Stimulated activated CD8-positive, alpha-beta memory T cell treated with anti-CD3 and anti-CD28 coated beads, Interleukin-7, amount 100 ng/mL, for 24 hours (primary cell): ENCODE measurements around the gene BUB1B.

Experiments
- DNase-seq: peaks from one replicate; pipeline ENCODE4 v3.0.0-alpha.2; 2020; ENCODE audit warnings: low read depth

The BUB1B gene

DNA sequence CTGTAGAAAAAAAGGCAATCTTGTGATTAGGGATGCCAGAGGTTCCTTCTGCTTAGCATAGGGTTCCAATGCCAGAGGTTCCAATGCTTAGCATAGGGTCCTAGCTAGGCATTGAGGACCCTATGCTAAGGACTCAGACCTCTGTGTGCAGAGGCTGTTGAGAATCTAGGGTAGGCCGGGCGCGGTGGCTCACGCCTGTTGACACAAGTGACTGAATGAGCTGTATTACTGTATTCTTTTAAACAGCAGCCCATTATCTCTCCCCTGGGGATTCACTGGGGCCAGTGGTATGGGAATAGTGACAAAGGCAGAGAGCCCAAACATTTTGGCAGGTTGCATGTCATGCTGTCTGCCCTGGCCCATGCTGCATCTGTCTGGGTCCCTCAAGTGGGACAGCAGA is 94.2 kb downstream of the BUB1B start:
- no peak for DNase-seq

DNA sequence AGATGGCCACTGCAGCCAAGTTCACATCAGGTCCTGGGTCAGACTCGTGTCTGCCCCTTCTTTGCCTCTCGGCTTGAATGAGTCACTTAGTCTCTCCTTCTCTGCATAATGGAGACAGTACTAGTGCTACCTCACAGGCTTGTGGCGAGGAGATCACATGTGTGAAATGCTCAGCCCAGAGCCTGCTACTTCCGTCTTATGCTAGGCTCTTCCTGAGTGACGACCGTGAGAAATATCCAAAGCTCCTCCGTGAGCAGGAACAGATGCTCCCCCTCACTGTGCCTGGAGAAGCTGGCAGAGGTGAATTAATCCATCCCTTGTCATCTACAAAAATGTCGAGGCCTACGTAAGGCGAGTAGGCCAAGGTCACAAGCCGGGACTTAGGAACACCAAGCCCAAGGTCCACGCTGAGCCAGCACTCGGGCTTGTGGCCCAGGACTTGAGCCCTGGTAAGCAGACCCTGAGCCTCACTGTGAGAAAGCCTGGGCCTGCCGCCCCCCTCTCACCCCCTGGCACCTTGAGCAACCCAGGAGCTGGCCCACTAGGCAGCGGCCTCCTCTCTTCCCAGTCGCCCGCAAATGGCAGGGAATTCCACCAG is 95.9 kb downstream of the BUB1B start:
- DNase-seq = no peak

DNA sequence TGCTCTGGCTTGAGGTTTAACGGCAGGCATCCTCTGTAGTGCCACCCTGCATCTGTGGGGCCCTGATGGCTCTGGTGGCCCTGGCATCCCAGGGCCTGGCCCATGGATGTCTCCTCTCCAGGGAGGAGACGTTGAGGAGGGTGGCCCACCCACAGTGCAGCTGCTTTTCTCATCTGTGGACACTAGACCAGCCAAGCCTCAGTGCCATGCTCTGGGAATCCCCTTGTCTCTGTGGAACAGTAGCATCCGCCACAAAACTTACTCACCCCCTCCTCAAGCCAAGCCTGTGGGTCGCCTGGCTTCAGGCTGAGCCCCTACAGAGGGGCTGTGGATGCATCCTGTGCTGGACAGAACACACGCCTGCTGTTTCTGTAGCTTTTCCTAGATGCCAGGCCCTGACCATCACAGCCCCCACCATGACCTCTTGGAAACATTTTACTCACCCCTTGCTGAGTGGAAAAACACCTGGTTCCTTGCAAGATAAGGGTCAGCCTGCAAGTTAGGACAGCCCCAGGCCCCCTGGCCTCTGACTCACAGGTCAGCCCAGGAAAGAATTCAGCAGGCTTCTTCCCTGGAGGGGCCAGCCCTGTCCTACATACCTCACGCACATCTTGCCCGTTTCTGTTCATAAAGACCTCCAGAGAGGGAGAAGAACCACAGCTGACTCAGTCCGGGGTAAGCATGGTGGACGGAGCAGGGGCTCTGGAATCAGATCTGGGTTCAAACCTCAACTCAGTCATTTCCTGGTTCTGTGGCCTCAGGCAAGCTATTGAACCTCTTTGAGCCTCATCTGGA is 97.0 kb downstream of the BUB1B start:
- no peak for DNase-seq

DNA sequence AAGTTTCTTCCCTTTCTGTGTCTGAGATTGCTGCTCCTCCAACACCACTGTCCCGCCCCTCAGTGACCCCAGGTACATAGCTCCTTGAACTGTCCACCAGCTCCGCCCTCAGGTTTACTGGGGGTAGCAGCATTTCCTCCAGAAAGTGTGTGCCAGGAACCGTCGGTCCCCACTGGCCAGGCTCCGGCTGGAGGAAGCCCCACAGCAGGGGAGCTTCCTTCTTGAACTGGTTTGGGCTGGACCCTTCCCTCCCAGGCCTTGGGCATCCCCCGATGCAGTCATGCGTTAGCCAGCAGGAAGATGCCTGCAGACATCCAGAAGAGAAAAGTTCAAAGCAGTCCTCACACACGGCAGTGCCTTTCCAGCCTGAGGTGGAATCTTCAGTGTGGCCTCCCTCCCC is 97.7 kb downstream of the BUB1B start:
- no peak for DNase-seq

DNA sequence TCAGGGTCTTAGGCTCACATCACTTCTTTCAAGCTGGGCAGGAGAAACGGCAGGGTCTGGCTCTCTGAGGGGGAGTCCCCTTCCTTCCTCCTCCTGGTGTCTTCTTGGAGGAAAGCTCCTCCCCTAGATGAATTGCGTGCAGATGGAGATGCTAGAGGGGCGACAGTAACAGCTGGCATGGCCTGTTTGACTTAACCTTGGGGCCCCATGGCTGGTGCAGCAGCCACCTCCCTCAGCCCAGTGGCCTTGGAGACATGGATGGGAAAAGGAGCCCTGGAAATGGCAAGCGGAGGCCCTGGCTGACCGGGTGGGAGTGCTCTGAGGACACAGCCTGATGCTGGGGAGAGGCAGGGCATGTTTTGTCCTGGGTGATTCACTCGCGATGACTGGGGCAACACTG is 98.2 kb downstream of the BUB1B start:
- DNase-seq = no peak

DNA sequence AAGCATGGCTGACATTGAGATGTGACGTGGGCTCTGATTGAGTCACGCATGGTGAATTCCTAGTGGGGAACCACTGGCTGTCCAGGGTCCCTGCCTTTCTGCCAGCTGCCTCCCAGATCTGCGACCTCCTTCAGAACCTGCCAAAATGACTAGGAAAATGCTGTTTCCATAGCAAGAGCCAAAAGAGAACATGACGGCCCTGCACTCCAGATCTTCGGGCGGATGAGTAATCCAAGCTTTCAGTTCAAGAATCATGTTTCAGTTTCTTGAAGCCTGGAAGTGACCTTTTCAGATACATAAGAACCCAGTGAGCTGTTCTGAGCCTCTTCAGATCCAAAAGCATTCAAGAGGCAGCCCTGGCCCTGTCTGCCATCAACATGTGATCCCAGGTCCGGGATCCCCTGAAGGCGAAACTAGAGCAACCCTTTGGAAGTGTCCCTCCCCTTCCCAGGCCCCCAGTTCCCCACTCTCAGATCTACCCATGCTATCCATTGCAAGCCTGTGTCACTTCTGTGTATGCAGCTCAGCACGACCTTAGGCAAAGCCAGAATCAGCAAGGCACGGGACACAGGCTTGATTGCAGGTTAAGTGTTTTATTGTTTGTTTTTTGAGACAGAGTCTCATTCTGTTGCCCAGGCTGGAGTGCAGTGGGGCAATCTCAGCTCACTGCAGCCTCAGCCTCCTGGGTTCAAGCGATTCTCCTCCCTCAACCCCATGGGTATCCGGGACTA is 102.3 kb downstream of the BUB1B start:
- DNase-seq = no peak

DNA sequence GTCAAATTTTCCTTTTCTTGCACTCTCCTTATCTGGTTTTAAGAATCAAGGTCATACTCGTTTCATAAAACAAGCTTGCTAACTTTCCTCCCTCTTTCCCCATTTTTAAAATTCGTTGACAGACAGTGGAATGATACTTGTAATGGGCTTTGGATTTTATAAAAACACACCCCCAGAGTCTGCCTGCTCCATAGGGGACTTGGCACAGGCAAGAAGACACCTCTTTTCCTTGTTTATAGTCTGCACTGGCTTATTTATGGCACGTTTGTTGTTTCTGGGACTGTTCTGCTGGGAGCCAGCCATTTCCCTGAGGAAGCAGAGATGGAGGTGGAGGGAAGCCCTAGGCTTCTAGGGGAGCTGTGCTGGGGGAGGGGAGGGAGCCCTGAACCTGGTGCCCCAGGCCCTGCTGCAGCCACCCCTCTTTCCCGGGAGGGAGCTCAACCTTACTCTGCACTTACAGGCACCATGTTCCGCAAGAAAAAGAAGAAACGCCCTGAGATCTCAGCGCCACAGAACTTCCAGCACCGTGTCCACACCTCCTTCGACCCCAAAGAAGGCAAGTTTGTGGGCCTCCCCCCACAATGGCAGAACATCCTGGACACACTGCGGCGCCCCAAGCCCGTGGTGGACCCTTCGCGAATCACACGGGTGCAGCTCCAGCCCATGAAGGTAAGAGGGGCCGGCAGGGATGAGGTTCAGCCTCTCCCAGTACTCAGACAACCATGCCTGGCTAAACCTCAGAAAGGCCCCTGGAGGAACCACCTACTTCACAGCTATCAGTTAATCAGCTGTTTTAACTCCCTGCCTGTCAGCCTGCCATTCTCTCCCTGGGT is 103.7 kb downstream of the BUB1B start:
- no peak for DNase-seq

DNA sequence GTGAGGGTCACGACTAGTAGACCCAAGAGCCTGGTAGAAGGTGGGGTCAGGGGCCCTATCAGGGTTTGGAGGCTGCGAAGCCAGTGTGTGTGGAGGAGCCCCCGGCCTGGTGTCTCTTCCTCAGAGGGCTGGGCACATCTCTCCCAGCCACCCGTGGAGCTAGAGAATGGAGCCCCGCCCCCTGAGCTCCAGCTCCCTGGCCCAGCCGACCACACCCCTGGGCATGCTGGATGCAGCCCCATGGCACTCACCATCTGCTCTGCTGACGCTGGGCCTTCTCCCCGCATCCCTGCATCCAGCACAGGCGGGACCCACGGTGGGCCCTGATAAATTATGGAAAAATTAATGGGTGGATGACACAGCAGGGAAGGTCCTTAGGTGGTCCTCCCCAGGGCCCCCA is 104.5 kb downstream of the BUB1B start:
- no peak for DNase-seq

DNA sequence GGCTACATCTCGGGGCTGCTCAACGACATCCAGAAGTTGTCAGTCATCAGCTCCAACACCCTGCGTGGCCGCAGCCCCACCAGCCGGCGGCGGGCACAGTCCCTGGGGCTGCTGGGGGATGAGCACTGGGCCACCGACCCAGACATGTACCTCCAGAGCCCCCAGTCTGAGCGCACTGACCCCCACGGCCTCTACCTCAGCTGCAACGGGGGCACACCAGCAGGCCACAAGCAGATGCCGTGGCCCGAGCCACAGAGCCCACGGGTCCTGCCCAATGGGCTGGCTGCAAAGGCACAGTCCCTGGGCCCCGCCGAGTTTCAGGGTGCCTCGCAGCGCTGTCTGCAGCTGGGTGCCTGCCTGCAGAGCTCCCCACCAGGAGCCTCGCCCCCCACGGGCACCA is 105.0 kb downstream of the BUB1B start:
- no peak for DNase-seq

DNA sequence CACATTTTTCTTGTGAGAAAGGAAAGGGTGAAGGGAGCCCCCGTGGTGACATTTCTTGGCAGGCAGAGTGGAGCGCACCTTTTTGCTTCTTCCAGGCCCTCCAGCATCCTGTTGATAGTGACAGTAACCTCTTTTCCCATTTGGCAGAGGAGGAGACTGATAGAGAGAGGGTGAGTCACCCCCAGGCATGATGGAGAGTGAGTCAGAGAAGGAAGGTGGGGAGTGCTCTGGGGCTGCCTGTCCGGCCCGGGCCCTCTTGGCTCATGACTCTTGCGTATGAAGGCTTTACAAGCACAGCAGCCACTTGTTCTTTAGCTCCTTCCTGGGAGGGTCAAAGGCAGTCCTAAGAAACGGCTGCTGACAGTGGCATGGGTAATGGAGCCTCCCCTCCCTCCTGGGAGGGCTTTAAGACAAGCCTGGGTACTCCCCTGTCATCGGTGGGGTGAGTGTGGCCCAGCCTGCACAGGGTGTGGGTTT is 106.0 kb downstream of the BUB1B start:
- no peak for DNase-seq

DNA sequence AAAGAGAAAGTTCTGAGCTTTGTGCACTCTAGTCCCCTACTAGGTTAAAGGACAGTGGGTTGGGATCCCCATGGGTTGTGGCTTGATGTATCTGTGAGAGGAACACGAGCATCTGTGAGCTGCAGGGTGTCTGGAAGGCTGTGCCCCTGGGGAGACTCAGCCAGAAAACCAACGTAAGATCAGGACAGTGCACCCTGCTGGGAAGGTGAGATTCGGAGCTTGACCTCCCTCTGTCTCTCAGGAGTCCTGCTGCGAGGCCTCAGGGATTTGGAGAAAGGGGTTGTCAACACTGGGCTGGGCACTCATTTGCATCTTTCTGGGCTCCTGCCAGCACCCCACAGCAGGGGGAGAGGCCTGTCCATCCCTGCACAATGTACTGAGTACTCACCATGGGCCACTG is 106.8 kb downstream of the BUB1B start:
- DNase-seq = no peak

DNA sequence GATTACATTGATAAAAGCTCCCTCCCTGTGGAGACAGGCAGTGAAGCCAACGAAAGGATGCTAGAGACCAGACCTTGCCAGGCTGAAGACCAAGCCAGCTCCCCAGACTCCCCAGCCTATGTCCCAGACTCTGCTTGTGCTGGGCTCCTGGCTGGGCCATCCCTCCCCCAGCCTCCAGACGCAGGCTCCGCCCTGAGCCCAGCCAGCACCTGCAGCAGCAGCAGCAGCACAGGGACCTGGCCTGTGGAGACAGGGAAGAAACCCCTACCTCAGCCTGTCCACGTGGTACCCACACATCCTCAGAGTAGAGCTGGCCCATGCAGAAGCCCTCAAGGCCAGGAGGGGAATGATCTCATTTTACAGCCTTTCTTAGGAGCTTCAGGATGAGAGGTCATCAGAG is 108.7 kb downstream of the BUB1B start:
- no peak for DNase-seq

DNA sequence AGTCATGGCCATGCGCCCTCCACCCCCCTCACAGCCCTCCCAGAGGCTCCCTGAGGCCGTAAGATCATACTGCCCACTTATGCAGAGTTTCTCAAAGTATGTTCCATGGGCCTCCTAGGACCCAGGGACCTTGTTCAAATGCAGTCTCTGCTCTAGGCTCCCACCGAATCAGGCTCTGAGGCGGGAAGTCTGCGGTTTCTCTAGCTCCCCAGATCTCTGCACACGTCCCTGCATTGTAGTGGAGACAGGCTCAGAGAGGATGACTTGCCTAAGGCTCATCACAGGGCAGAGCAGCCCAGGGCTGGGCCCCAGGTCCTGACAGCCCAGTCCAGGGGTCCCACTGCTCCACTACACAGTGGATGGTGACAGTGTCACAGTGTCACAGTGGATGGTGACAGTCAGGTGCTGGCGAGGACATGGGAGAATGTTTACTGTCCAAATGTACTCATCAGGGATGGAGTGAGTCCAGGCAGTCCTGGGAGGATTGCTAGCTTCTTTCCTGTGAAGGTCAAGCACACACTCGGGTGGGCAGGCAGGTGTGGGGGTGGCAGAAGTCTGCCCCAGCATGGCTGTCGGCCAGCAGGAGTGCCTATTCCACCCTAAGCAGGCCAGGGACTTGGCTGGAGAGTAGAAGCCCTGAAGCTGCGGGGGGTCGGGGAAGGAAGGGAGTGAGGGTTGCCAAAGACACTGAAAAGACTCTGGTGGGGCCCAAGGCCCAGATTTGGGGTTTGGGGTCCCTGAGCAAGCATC is 109.6 kb downstream of the BUB1B start:
- DNase-seq = no peak
